Pancreas (tissue), 10 donors: ENCODE measurements around the gene IAPP. TPM values are rescaled to one million over a fixed set of nuclear protein-coding genes. Genes with fewer than 3 reads are reported as not detected.

Source experiments
- ATAC-seq, 4 donors: fragments of 200-7000 bp; cut with Tn5 transposase; one replicate each; pipeline versions ENCODE4 v1.8.0 to v1.9.1; 2020; ENCODE audit warnings: mild to moderate bottlenecking in 4 of 4, moderate library complexity in 4 of 4
- DNase-seq, 6 donors: peaks; one replicate each; pipeline ENCODE4 v3.0.0-alpha.2; 2020
- FAIRE-seq: peaks from 2 replicates; lab custom pipeline; 2012; peaks lifted over from hg19 to GRCh38; lab: Jason Lieb, UNC
- H3K27ac ChIP-seq, 4 donors: fragments of 200-600 bp; sonication (generic); 1 replicate in 3 of 4; 2 replicates in 1 of 4; pipeline versions ENCODE4 v1.5.0 to v1.8.0; 2020
- H3K27me3 ChIP-seq, 4 donors: fragments of 200-600 bp; one replicate each; pipeline ENCODE4 v1.8.0; 2021
- H3K36me3 ChIP-seq, 3 donors: fragments of 200-600 bp; sonication (generic) in 1 of 3; one replicate each; pipeline versions ENCODE4 v1.5.0 to v1.8.0; 2020 to 2021
- H3K4me1 ChIP-seq, 3 donors: fragments of 200-600 bp; one replicate each; pipeline ENCODE4 v1.8.0; 2021
- H3K4me3 ChIP-seq, 4 donors: fragments of 200-600 bp; sonication (generic) in 2 of 4; one replicate each; pipeline versions ENCODE4 v1.5.0 to v1.8.0; 2020 to 2021
- H3K9me3 ChIP-seq, 4 donors: fragments of 200-600 bp; one replicate each; pipeline ENCODE4 v1.8.0; 2021
- CTCF ChIP-seq, 4 donors: fragments of 200-600 bp; sonication (generic) in 3 of 4; IDR thresholded peaks; one replicate each; pipeline versions ENCODE4 v1.5.0 to v1.8.0; 2021; ENCODE audit warnings: antibody characterized with exemption in 4 of 4
- WGBS, 2 donors: extraction: QIAGEN DNeasy Blood & Tissue Kit; methylation state at CpG; one replicate each; pipeline ENCODE4 v1.1.7; 2013; 5-methylcytosine and 5-hydroxymethylcytosine counted together
- intact Hi-C, 3 donors: fragments of 100-400 bp; cut with DNase I; formaldehyde crosslinking; loops; one replicate each; pipeline versions ENCODE4 v1.11.1 to v1.14.2; 2022
- polyA plus RNA-seq, 2 donors: library from polyadenylated mRNA; stranded (reverse); fragments of 200-250 nt; gene quantifications; one replicate each; pipeline ENCODE4 v1.2.3, GENCODE V29; 2013
- total RNA-seq, 6 donors: library from RNA; stranded (reverse); fragmentation: NEBNext Ultra II Directional in 4 of 6; extraction: Animal tissue kit (Norgen Biotek cat#: 25700) in 4 of 6; gene quantifications; one replicate each; pipeline versions ENCODE4 v1.2.1 to v1.2.4, GENCODE V29; 2021 to 2023
- donor health status: healthy with polysubstance abuse.
- donor health status: DM: no; HTN: no; CAD: no; lungs with moderate emphysema.
- donor health status: DM: no; HTN: no; CAD: no.
- donor health status: control.
- donor health status: control.
- donor health status: Bipolar disorder and iron deficiency.
- donor health status: DM: yes; HTN: yes; CAD: no.
- donor health status: DM: no; HTN: no; CAD: no.
- donor health status: DM: no; HTN: no; CAD: no.
- donor health status: DM: yes; HTN: yes; CAD: no.

The IAPP gene
- total RNA-seq, result 100 to 1,000 TPM in 2 of 6 donors, 10 to 100 TPM in 3, 1 to 10 TPM in 1; 2.2 to 449 (median 30.7) TPM
- 1,000 to 10,000 TPM in 1 of 2 donors, 100 to 1,000 TPM in 1; 121 to 1,679 TPM for polyA plus RNA-seq

DNA sequence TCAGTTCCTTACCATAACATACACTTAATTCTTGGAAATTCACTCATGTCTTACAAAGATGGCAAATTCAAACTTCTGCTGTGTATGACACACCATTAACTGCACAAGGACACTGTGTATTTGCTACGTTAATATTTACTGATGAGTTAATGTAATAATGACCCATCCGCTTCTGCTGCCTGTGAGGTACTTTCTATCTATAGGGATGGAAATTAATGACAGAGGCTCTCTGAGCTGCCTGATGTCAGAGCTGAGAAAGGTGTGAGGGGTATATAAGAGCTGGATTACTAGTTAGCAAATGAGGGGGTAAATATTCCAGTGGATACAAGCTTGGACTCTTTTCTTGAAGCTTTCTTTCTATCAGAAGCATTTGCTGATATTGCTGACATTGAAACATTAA is at the start of gene IAPP:
Gene IAPP (plus strand): TSS at position 301 of the 400 bp plus-strand sequence. CDS start 450 bp downstream, outside the sequence.
- intact Hi-C loops, result no loop called here

DNA sequence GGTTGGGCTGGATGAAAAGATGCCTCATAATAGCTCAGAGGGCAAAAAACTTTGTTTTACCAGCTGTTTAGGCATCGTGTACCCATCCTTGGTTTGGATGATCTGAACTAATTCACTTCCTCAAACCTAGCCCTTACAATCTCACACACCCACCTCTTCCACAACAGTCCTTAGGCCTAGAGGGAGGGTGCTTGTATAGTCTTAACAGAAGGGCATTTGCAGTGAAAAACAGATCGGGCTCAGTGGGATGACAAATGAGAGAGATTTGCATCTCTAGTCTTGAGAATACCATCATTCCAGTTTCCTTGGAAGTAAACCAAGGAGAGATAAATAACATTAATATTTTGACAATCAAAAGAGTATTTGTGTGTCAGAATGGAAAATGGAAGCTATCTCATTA is 49.0 kb upstream of the IAPP start:
- FAIRE-seq, result no peak
- intact Hi-C loops, result no loop called here

More for the DNA sequence above, at the start of gene IAPP:
- Histone ChIP-seq H3K27ac (no peak within 1 kb of the TSS), H3K4me3 (no peak within 1 kb of the TSS), H3K9me3 (no peaks in the 10 kb centered on the region), H3K27me3 (no peaks in the 10 kb centered on the region), H3K4me1 (peaks cover 0 to 6% (median 0%) of the 10 kb centered on the region in 3 donors), H3K36me3 (no peaks in the 10 kb centered on the region)
- ATAC-seq (no peak), DNase-seq (no peak), FAIRE-seq (no peak)
- no peak for TF ChIP-seq CTCF (IDR thresholded peaks at IDR 0.05)
- WGBS, 2 donors, result 51 to 62% methylated on average over 2 of the region's 2 CpGs

DNA sequence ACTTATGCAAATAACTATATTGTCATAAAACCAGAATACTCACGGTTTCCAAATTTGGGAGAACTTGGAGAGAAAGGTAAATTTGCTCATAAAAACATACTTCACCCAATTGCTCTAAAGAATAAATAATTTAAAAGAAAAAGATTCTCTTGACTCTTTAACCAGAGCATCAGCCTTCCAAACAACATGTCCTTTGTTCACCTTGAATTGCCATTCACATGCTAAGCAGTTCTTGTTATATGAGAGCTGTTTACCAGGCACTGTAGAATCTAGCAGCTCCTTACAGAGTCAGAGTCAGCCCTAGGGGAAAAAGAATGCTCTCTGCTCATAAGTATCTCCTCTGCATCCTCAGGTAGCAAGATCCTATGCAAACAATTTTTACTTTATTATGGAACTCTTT is 48.2 kb upstream of the IAPP start:
- Histone ChIP-seq H3K27ac (no peak overlapping the region), H3K4me1 (no peaks in the 10 kb centered on the region), H3K36me3 (no peaks in the 10 kb centered on the region), H3K9me3 (no peaks in the 10 kb centered on the region), H3K27me3 (no peaks in the 10 kb centered on the region), H3K4me3 (no peak overlapping the region)
- no peak for DNase-seq
- no peak for ATAC-seq
- intact Hi-C loops, result no loop called here
- WGBS, 2 donors, result 38 to 41% methylated on average over 1 of the region's 1 CpG
- TF ChIP-seq CTCF (IDR thresholded peaks at IDR 0.05), result no peak
- FAIRE-seq, result no peak

More for the DNA sequence above, 49.0 kb upstream of the IAPP start:
- Histone ChIP-seq H3K4me1 (no peaks in the 10 kb centered on the region), H3K27me3 (no peaks in the 10 kb centered on the region), H3K36me3 (no peaks in the 10 kb centered on the region), H3K4me3 (no peak overlapping the region), H3K27ac (no peak overlapping the region), H3K9me3 (no peaks in the 10 kb centered on the region)
- 33 to 34% methylated on average over 2 of the region's 2 CpGs for WGBS, 2 donors
- ATAC-seq (no peak), DNase-seq (no peak)
- no peak for TF ChIP-seq CTCF (IDR thresholded peaks at IDR 0.05)

DNA sequence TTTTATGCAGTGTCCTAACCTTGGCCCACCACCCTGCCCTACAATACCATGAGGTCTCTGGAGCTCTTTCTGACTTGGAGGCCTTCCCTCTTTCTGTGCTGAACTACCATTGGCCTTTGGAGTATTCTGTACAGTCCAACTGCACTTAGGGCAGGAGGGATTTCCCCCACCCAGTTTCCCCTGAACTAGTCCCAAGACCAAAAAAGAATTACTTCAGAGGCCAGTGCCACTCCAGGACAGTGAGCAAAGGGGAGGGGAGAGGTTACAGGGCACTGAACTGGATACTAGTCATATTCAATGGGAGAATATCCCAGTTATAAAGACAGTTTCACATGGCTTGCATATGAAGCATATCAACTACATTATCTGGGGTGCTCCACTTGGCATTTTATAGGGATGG is 44.1 kb upstream of the IAPP start:
- no peaks in the 10 kb centered on the region for H3K36me3 ChIP-seq
- no peak for FAIRE-seq
- H3K27ac ChIP-seq, result no peak overlapping the region
- no peak for DNase-seq
- no peak for ATAC-seq
- intact Hi-C loops, result no loop called here
- H3K4me3 ChIP-seq, result no peak overlapping the region
- H3K4me1 ChIP-seq, result no peaks in the 10 kb centered on the region
- no peak for TF ChIP-seq CTCF (IDR thresholded peaks at IDR 0.05)
- no peaks in the 10 kb centered on the region for H3K9me3 ChIP-seq
- no peaks in the 10 kb centered on the region for H3K27me3 ChIP-seq

- DNase-seq, result no peak
- FAIRE-seq, result no peak
- no peaks in the 10 kb centered on the region for H3K4me1 ChIP-seq
- TF ChIP-seq CTCF (IDR thresholded peaks at IDR 0.05), result no peak
- no peak overlapping the region for H3K27ac ChIP-seq
- 41 to 70% methylated on average over 1 of the region's 1 CpG for WGBS, 2 donors
- ATAC-seq, result no peak
- intact Hi-C loops, result no loop called here
- H3K9me3 ChIP-seq, result no peaks in the 10 kb centered on the region
- no peaks in the 10 kb centered on the region for H3K27me3 ChIP-seq
- no peaks in the 10 kb centered on the region for H3K36me3 ChIP-seq
- H3K4me3 ChIP-seq, result no peak overlapping the region
Measured at GRCh38 chr12:21330682-21331253, 41.9 kb upstream of the IAPP start.
